HG02759 (cell line): ENCODE data around the gene SERPINB2.
"Not testable (repeated sequence)": the region's sequence is repeated elsewhere in the genome, so short reads cannot be mapped to it uniquely, and the experiment has no call there.

Experiments used
- ATAC-seq: cut with Tn5 transposase; IDR thresholded peaks from one replicate; pipeline ENCODE4 v1.9.1; 2021; ENCODE audit warnings: mild to moderate bottlenecking, moderate library complexity; ENCODE audit not compliant: unreplicated experiment

The SERPINB2 gene

DNA sequence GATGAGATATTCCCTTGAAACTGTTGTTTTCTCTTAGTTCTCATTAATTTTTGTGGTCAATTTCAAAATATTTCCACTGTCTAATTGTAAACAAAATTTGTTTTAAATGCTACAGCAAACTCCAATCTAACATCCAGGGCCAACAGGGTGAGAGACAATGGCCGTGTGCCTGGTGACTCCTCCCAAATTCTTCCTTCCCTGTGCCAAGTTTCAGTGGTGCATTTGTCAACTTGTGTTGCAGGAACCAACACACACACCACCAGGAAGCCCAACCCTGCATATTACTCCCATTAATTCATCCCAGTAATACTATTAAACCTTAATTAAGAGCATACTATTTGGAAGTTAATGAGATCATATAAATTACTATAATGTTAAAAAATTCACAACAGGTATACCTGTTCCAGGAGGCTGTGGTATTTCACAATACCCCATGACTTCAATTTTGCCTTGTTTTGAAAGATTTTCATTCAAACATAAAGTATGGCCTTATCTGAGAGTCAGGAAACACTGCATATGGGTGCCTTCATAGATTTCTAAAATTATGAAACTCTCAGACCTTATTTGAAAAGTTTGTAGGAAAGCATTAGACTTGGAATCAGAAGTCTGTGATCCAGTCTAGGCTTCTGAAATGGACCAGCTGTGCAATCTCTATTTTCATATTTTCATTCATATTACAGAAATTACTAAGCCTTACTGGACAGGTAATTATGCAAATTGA, 1.1 kb downstream of the SERPINB2 start:
- no peak for ATAC-seq

DNA sequence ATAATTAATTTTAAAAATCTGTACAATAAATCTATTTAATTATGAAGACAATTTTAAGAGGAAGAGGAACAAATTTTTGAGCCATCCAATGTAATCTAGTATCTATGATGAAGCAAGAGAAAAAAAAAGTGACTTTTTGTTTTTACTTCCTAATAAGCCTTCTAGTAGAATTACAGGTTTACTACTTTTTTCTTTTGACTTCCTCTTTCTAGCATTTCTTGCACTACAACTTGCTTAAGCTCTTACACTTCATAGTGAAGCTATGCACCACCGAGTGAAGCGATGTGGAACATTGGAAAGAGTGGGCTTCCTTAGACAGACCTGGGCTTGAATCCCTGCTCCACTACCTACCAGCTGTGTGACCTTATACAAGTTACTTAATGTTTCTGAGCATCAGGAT, 2.1 kb downstream of the SERPINB2 start:
- no peak for ATAC-seq

DNA sequence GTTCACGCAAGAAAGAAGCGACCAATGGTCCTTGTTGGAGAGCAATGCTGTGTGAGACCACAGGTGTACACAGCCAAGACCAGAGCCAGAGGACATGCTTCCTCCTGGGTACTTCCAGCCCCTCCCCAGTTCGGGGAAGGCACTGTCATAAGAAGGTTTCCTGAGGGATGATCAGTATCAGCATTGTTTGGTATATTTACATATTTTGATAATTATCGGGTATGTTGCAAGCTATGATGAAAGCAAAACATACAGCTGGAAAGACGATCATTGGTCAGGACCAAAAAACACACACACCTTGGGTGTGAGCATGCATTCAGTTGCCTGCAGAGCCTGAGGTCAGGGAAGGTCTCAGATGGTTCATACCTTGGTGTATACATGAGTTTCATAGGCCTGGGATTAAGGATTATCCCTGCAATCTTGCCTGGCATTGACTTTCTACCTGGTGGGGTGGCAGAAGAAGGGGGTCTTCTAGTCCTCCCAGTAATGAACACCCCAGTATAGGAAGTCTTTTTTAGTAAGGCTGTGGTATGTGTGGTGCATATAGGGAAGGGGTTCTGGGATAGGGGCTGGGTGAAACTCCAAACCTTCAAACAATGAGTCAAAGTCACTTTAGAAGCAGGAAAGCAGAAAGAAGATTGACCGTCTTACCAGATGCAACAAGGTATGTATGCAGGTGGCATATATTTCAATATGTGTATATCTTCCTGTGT, 2.9 kb downstream of the SERPINB2 start:
- no peak for ATAC-seq

- ATAC-seq, result peak; percentile 50
Observed at GRCh38 chr18:63890950-63891304, 3.4 kb downstream of the SERPINB2 start.

DNA sequence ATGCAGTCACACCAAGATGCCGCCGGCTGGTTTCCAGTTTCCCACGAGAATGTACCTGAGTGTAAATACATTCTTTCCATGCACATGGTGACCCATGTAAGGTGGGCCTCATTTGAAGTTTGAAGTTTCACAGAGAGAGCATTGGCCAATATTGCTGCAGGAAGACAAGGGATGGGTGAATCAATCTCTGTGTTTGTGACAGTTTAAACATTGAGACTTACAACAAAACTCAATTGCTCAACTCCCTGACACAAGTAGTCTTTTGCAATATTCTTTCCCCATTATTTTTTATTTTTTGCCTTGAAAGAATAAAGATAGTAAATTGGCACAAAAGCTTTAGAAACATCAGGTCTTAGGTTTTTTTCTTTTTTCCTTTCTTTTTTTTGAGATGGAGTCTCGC, 5.1 kb downstream of the SERPINB2 start:
- no peak for ATAC-seq

GRCh38 chr18:63894106-63894772, 6.7 kb downstream of the SERPINB2 start:
- no peak for ATAC-seq

GRCh38 chr18:63895190-63895589, 7.7 kb downstream of the SERPINB2 start:
- no peak for ATAC-seq

GRCh38 chr18:63897072-63897471, 9.6 kb downstream of the SERPINB2 start:
- ATAC-seq, result no peak

DNA sequence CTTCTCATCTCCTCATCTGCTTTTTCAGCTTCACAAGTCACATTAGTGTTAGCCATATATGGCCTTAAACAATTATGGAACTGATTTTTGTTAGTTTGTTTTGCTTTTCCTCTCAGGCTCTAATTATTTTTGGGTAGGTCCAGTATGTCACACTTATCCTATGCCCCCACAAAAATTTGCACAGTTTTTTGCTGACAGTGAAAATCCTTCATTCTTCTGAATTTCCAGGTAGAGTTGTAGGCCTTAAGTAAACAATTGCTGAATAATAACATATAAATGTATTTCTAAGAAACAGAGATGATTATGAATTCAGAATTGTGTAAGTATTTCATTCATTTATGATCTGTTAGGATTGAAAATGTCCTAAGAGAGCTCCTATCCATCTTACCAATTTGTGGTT, 11.7 kb downstream of the SERPINB2 start:
- ATAC-seq, result no peak

DNA sequence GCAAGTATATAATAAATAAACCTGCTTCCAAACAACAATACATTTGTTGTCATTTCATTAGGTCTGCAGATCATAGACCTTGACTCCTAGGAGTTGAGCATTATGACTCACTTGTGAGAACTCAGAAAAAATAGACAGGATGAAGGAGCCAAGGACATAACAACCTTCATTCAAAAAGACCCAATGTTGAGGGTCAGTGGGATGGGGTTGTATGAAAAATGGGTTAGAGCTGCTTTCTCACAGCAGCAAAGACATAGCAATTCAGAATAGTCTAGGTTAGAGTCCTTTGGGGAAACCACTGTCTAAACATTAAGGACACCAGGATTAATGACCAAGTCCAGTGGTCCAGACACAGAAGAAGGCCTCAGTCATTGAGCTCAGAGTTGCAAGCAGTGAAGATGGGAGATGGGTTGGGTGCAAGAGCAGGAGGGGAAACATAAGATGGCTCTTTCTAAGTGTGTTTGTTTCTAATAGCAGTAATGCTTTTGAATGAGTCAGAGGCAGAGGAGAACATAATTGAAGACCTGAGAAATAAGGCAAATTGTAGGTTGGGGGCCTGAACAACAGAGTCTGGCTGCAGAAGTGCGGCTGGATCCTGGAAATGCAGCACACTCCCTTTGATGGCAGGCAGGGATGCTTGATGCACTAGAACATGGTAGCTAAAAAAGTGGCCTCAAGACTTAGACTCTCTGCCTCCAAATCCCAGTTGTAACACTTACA, 16.5 kb downstream of the SERPINB2 start:
- no peak for ATAC-seq

DNA sequence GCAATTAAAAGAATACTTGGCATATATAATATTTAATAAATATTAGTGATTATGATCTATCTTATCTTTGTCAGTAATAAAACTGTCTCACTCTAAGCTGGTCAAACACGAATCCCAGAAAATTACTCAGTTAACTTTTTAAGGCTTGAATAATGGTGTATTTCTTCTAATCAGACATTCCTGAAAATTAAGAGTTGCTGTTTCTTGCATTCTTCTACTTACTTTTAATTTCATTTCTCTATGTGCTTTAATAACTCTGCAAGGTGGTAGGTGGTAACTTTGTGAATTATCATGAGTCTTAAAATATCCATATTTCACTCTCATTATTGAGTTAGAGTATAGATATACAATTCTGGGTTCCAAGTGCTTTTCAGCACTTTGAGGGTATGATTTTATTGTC, 17.2 kb downstream of the SERPINB2 start:
- ATAC-seq, result no peak

DNA sequence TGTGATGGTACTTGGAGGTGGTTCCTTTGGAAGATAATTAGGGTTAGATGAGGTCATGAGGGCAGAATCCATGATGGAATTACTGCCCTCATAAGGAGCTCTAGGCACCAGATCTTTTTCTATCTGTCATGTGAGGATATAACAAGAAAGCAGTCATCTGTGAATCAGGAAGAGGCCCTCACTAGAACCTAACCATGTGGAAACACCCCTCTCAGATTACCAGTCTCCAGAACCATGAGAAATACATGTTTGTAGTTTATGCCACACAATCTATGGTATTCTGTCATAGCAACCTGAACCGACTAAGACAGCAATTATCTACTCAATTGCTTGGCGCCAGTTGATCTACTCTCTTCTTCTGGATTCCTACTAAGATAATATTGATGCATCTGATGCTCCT, 17.9 kb downstream of the SERPINB2 start:
- ATAC-seq, result no peak

DNA sequence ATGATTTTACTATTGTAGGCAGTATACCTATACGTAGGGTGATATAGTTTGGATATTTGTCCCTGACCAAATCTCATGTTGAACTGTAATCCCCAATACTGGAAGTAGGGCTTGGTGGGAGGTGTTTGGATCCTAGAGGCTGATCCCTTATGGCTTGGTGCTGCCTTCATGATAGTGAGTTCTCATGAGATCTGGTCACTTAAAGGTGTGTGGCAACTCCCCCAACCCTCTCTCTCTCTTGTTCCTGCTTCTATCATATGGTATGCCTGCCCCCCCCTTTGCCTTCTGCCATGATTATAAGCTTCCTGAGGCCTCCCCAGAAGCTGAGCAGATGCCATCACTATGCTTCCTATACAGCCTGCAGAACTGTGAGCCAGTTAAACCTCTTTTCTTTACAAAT, 18.6 kb downstream of the SERPINB2 start:
- no peak for ATAC-seq

DNA sequence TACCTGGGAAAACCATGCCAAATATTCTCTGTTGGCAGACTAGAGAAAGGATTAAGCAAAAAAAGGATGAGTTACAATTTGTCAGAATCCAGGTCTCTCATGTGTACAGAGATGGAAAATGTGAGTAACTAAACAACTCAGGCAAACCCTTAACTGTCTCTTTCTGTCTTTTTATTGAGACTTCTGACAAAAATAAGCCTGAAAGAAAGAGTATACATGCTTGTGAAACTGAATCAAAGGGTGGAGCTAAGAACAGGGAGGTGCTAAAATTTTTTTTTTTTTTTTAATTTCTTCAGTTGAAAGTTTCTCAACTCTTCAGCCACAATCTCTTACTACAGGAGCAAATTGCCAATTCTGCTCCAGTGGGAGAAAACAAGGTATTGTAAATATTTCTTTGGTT, 20.2 kb downstream of the SERPINB2 start, which contains the start of gene SERPINB10:
Gene SERPINB10 (plus strand): TSS at position 295 of the 400 bp plus-strand sequence. CDS start 7,553 bp downstream, outside the sequence.
- ATAC-seq, result peak; percentile 54

- peak; percentile 48 for ATAC-seq
Observed at GRCh38 chr18:63908858-63909257, 21.4 kb downstream of the SERPINB2 start.

DNA sequence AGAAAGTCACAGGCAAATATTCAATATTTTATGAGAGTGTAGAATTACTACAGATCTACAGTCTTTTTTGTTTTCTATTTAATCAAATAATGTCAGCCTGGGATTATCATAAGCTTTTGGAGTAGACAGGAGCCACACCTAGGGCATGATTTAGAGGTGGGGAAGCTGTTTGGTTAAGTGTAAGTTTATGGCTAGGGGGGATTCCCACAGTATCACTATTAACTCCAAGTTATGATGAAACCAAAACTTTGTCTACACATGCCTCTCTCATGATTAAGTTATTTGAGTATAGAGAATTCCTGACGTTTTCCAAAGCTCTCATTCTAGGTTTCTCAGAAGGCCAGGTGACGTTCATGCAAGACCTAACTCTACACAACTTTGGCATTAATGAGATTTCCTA, 22.4 kb downstream of the SERPINB2 start:
- peak; percentile 58 for ATAC-seq

DNA sequence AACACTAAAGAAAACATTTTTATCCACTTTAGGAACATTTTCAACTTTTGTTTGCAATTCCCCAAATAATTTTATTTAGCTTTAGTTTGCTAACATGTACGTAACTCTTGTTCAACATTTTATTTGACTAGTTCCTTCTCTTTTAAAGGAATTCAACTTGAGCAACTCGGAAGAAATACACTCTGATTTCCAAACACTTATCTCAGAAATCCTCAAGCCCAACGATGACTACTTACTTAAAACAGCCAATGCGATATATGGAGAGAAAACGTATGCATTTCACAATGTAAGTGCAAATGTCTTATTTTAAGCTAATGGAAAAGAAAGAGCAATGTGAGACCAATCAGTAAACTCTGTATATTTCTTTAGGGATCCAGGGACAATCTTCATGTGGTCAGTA, 30.3 kb downstream of the SERPINB2 start:
- ATAC-seq, result no peak

GRCh38 chr18:63922049-63922448, 34.5 kb downstream of the SERPINB2 start:
- no peak for ATAC-seq

DNA sequence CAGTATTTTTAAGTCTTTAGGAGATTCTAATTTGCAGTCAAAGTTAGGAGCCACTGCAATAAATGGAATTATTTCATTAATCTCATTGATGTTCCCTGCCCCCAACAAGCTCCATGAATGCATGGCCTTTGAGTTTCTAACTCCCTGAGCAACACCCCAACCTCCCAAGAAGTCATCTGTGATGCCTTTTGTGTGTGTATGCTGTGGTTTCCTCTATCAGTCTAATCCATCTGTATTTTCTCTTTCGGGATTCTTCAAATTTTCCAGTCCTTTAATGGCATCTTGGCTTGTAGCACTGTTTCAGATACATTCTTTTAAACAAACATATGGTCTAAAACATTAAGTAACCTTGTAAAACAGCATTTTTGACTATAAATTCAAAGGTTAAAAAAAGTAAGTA, 37.0 kb downstream of the SERPINB2 start:
- no peak for ATAC-seq

DNA sequence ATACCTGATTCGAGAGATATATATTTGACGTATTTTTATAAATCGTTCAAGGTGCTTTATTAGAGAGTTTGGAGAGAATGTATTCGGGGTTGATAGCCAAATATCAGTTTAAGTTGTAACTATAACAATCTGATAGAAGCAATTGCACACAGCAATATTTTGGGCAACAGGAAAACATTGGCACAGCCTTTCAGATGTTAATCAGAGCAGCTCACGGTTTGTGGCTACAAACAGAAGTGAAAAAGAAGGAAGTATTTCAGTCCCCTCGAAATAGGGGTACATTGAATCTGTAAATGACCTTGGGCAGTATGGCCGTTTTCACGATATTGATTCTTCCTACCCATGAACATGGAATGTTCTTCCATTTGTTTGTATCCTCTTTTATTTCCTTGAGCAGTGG, 40.8 kb downstream of the SERPINB2 start:
- no peak for ATAC-seq

DNA sequence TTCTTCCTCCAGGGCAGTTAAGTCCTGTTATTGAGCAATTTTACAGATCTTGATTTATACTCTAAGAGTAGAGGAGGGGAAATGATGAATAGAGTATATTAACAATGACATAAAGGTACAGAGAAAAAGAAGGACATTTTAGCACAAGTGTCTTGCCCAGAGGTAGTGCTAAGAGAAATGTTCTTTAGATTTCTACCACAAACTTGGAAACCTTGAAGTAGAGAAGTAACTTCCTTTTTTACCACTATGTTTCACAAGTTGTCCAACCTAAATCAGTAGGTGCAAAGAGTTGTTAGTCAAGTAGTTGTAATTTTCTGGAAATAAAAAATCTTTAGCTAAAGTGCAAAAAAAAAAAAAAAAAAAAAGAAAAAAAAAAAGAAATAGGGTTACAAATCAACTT, 41.9 kb downstream of the SERPINB2 start:
- ATAC-seq, result not testable (repeated sequence)
